Gastroesophageal sphincter (tissue), 3 donors: ENCODE data around the gene OR10G8.

Experiments used
- CTCF ChIP-seq, 4 experiments: fragments of 200-600 bp in 2 of 4; fragments of 450-650 bp in 2 of 4; sonication (generic) in 1 of 4; IDR thresholded peaks; one replicate each; pipeline ENCODE4 v1.5.1; 2017 to 2019; ENCODE audit warnings: antibody characterized with exemption in 4 of 4, mild to moderate bottlenecking in 2 of 4, moderate library complexity in 2 of 4
- EP300 ChIP-seq: sonication (generic); formaldehyde crosslinking; IDR thresholded peaks from one replicate; pipeline ENCODE4 v1.6.1; 2017; ENCODE audit warnings: antibody characterized with exemption, mild to moderate bottlenecking
- POLR2A ChIP-seq, 2 donors: fragments of 450-650 bp; IDR thresholded peaks; one replicate each; pipeline ENCODE4 v1.6.1; 2017; ENCODE audit warnings: antibody characterized with exemption in 2 of 2, mild to moderate bottlenecking in 2 of 2, moderate library complexity in 1 of 2

- no peak for TF ChIP-seq CTCF (IDR thresholded peaks at IDR 0.05)
- no peak for TF ChIP-seq POLR2A (IDR thresholded peaks at IDR 0.05)
- no peak for TF ChIP-seq EP300
Measured at GRCh38 chr11:124041254-124041653, 14.7 kb downstream of the OR10G8 start, which contains the start of gene OR10G7.
